K562 (cell line): ENCODE results near the gene SDK1. TPM values are rescaled to one million over a fixed set of nuclear protein-coding genes. Genes with fewer than 3 reads are reported as not detected.

Experiments
- BRF1 ChIP-seq: IDR thresholded peaks from 3 replicates; pipeline ENCODE4 v1.6.1; 2011; ENCODE audit warnings: borderline replicate concordance, mild to moderate bottlenecking; ENCODE audit not compliant: insufficient read length; ENCODE audit errors: extremely low read depth
- CREBBP ChIP-seq: IDR thresholded peaks from one replicate; pipeline ENCODE4 v1.6.1; 2012; ENCODE audit warnings: low read depth, mild to moderate bottlenecking, control low read depth, inconsistent platforms, low read length
- HMGXB4 ChIP-seq: sonication (generic); formaldehyde crosslinking; IDR thresholded peaks from 2 replicates; pipeline ENCODE4 v1.8.1; 2023; ENCODE audit warnings: mild to moderate bottlenecking, missing genetic modification reagents
- HOMEZ ChIP-seq: fragments of 250-450 bp; sonication (Bioruptor Pico); IDR thresholded peaks from 2 replicates; pipeline ENCODE4 v1.4.0; 2020; ENCODE audit warnings: mild to moderate bottlenecking, moderate library complexity
- MED1 ChIP-seq: sonication (generic); formaldehyde crosslinking; IDR thresholded peaks from 2 replicates; pipeline ENCODE4 v1.8.1; 2023; ENCODE audit warnings: missing genetic modification reagents, borderline replicate concordance
- NR2C2 ChIP-seq, 2 experiments: fragments of 200-800 bp in 1 of 2; sonication (Bioruptor generic) in 1 of 2; sonication (generic) in 1 of 2; formaldehyde crosslinking in 1 of 2; IDR thresholded peaks; 2 replicates each; pipeline versions ENCODE4 v1.6.1 to v1.8.0; 2016 to 2022; ENCODE audit warnings: mild to moderate bottlenecking in 1 of 2, missing compliant biosample characterization in 1 of 2, missing genetic modification characterization in 1 of 2, missing genetic modification reagents in 1 of 2
- POLR2H ChIP-seq: IDR thresholded peaks from 2 replicates; pipeline ENCODE4 v1.6.1; 2016; ENCODE audit warnings: missing genetic modification characterization, low read depth, mild to moderate bottlenecking, control low read depth, missing compliant biosample characterization, moderate library complexity
- SMARCA5 ChIP-seq: fragments of 450-650 bp; IDR thresholded peaks from 2 replicates; pipeline ENCODE4 v1.6.1; 2016
- SNRNP70 ChIP-seq: fragments of 200-400 bp; formaldehyde crosslinking; optimal IDR thresholded peaks from 2 replicates; pipeline ENCODE3; 2017; ENCODE audit warnings: low read depth, low read length
- polyA plus RNA-seq, 8 experiments: library from polyadenylated mRNA; depleted of rRNA in 4 of 8; stranded (reverse) in 5 of 8; unstranded in 3 of 8; fragments of >200 nt; fragmentation: Nextera tagmentation in 2 of 8; fragmentation: Illumina TruSeq in 1 of 8; extraction: Ambion mirVana in 2 of 8; extraction: Trizol in 1 of 8; gene quantifications; 2 replicates each; pipeline versions ENCODE4 v1.2.1 to v1.2.3, GENCODE V29; 2011 to 2014; ENCODE audit warnings: inconsistent platforms in 1 of 8, missing spikeins in 1 of 8
- total RNA-seq, 7 experiments: library from RNA; depleted of rRNA in 6 of 7; stranded (reverse); fragments of >200 nt in 6 of 7; fragmentation: Illumina TruSeq in 2 of 7; extraction: Trizol in 2 of 7; gene quantifications; 2 replicates each; pipeline versions ENCODE4 v1.2.1 to v1.2.3, GENCODE V29; 2011 to 2021; ENCODE audit warnings: low replicate concordance in 1 of 7
- TF ChIP-seq, protein P1 (sequence below): fragments of 250-450 bp; sonication (Bioruptor Pico); IDR thresholded peaks from 2 replicates; pipeline ENCODE4 v1.8.0; 2022; ENCODE audit warnings: moderate library complexity, mild to moderate bottlenecking, inconsistent platforms
- TF ChIP-seq, protein P2 (sequence below): sonication (generic); formaldehyde crosslinking; IDR thresholded peaks from 2 replicates; pipeline ENCODE4 v1.8.1; 2022; ENCODE audit warnings: missing genetic modification reagents
- TF ChIP-seq, protein P3 (sequence below), 2 experiments: fragments of 450-650 bp; conservative IDR thresholded peaks; 2 replicates each; pipeline ENCODE4 v1.6.1; 2017; ENCODE audit warnings: mild to moderate bottlenecking in 2 of 2, moderate library complexity in 2 of 2
- TF ChIP-seq, protein P4 (sequence below): fragments of 200-400 bp; formaldehyde crosslinking; IDR thresholded peaks from 2 replicates; pipeline ENCODE4 v1.6.1; 2017; ENCODE audit warnings: mild to moderate bottlenecking, low read depth, low read length, moderate library complexity
- TF ChIP-seq, protein P5 (sequence below): fragments of 450-650 bp; formaldehyde crosslinking; IDR thresholded peaks from 2 replicates; pipeline ENCODE4 v1.4.0; 2020; ENCODE audit warnings: mild to moderate bottlenecking, moderate library complexity

Gene SDK1
- total and polyA plus RNA-seq, 9 of the 15 experiments (the other 6 are each of a cell fraction or from before 2014, with no cell fraction given), result 0.16 TPM; not detected in 8

- TF ChIP-seq NR2C2 (CRISPR knock-in tag; IDR thresholded peaks at IDR 0.05), result no peak
- TF ChIP-seq NR2C2 (tag; IDR thresholded peaks at IDR 0.05), result no peak
- TF ChIP-seq HMGXB4 (CRISPR knock-in tag), result no peak
- TF ChIP-seq, protein P1, sequence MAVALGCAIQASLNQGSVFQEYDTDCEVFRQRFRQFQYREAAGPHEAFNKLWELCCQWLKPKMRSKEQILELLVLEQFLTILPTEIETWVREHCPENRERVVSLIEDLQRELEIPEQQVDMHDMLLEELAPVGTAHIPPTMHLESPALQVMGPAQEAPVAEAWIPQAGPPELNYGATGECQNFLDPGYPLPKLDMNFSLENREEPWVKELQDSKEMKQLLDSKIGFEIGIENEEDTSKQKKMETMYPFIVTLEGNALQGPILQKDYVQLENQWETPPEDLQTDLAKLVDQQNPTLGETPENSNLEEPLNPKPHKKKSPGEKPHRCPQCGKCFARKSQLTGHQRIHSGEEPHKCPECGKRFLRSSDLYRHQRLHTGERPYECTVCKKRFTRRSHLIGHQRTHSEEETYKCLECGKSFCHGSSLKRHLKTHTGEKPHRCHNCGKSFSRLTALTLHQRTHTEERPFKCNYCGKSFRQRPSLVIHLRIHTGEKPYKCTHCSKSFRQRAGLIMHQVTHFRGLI, result no peak
- TF ChIP-seq, protein P2, sequence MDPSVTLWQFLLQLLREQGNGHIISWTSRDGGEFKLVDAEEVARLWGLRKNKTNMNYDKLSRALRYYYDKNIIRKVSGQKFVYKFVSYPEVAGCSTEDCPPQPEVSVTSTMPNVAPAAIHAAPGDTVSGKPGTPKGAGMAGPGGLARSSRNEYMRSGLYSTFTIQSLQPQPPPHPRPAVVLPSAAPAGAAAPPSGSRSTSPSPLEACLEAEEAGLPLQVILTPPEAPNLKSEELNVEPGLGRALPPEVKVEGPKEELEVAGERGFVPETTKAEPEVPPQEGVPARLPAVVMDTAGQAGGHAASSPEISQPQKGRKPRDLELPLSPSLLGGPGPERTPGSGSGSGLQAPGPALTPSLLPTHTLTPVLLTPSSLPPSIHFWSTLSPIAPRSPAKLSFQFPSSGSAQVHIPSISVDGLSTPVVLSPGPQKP (CRISPR knock-in tag), result no peak
- TF ChIP-seq POLR2H (tag), result no peak
- TF ChIP-seq, protein P3, sequence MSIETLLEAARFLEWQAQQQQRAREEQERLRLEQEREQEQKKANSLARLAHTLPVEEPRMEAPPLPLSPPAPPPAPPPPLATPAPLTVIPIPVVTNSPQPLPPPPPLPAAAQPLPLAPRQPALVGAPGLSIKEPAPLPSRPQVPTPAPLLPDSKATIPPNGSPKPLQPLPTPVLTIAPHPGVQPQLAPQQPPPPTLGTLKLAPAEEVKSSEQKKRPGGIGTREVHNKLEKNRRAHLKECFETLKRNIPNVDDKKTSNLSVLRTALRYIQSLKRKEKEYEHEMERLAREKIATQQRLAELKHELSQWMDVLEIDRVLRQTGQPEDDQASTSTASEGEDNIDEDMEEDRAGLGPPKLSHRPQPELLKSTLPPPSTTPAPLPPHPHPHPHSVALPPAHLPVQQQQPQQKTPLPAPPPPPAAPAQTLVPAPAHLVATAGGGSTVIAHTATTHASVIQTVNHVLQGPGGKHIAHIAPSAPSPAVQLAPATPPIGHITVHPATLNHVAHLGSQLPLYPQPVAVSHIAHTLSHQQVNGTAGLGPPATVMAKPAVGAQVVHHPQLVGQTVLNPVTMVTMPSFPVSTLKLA (conservative IDR thresholded peaks at IDR 0.05), result no peak
- TF ChIP-seq, protein P4, sequence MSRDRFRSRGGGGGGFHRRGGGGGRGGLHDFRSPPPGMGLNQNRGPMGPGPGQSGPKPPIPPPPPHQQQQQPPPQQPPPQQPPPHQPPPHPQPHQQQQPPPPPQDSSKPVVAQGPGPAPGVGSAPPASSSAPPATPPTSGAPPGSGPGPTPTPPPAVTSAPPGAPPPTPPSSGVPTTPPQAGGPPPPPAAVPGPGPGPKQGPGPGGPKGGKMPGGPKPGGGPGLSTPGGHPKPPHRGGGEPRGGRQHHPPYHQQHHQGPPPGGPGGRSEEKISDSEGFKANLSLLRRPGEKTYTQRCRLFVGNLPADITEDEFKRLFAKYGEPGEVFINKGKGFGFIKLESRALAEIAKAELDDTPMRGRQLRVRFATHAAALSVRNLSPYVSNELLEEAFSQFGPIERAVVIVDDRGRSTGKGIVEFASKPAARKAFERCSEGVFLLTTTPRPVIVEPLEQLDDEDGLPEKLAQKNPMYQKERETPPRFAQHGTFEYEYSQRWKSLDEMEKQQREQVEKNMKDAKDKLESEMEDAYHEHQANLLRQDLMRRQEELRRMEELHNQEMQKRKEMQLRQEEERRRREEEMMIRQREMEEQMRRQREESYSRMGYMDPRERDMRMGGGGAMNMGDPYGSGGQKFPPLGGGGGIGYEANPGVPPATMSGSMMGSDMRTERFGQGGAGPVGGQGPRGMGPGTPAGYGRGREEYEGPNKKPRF, result no peak
- TF ChIP-seq BRF1, result no peak
- TF ChIP-seq, protein P5, sequence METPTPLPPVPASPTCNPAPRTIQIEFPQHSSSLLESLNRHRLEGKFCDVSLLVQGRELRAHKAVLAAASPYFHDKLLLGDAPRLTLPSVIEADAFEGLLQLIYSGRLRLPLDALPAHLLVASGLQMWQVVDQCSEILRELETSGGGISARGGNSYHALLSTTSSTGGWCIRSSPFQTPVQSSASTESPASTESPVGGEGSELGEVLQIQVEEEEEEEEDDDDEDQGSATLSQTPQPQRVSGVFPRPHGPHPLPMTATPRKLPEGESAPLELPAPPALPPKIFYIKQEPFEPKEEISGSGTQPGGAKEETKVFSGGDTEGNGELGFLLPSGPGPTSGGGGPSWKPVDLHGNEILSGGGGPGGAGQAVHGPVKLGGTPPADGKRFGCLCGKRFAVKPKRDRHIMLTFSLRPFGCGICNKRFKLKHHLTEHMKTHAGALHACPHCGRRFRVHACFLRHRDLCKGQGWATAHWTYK (CRISPR knock-in tag), result no peak
- no peak for TF ChIP-seq SNRNP70
- no peak for TF ChIP-seq CREBBP
- TF ChIP-seq SMARCA5, result no peak
- no peak for TF ChIP-seq HOMEZ (CRISPR knock-in tag)
- TF ChIP-seq MED1 (CRISPR knock-in tag), result no peak
Observed at GRCh38 chr7:3300651-3301448, at the start of gene SDK1 (continued).
